NCI-H1048 (cell line): ENCODE measurements around the gene NPW.

Experiments
- DNase-seq: peaks from one replicate; lab custom pipeline; 2025; lab: John Stamatoyannopoulos, UW

The NPW gene

DNA sequence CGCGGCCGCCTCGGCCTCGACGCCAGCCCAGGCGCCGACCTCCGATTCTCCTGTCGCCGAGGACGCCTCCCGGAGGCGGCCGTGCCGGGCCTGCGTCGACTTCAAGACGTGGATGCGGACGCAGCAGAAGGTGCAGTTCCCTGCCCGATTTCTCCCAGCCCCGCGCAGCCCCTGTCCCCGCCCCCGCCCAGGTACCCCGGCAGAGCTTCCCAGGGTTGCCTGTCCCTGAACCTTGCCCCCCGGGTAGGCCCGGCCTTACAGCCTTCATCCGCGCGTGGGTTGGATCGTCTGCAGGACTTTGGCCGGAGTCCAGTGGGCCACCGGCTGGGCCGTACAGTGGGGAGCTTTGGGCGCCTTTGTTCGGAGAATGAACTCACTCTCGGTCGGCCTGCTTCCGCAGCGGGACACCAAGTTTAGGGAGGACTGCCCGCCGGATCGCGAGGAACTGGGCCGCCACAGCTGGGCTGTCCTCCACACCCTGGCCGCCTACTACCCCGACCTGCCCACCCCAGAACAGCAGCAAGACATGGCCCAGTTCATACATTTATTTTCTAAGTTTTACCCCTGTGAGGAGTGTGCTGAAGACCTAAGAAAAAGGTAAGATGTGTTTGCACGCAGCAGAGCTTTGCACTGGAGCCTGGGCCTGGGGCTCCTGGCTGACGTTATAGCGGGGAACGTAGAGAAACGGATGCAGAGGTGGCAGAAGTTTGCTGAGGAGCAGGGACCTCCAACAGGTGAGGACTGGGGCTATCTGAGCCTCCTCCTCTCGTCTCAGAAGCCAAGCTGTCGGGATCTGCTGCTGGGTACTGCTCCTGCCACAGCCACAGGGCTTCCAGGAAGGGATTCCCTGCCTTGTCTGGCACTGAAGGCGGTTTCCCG lies 35.0 kb upstream of the NPW start:
- no peak for DNase-seq

DNA sequence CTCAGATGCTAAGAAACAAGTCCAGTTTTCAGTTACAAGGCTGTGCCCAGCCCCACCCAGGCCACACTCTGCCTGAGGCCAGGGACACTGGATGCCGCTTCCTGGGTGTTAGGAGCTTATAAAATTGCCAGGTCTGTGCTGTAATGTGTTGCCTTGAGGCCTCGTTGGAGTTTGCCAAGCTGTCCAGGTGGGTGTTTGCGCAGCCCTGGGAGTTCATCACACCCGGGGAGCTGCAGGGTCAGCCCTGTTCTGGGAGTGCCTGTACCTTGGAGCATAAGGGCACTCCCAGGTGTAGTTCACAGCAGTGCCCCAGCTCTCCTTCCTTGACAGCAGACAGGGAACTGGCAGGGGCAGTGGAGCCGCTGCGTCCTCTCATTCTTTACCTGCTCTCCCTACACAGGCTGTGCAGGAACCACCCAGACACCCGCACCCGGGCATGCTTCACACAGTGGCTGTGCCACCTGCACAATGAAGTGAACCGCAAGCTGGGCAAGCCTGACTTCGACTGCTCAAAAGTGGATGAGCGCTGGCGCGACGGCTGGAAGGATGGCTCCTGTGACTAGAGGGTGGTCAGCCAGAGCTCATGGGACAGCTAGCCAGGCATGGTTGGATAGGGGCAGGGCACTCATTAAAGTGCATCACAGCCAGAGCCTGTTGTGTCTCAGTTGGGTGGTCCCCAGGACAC lies 34.0 kb upstream of the NPW start:
- DNase-seq: no peak

DNA sequence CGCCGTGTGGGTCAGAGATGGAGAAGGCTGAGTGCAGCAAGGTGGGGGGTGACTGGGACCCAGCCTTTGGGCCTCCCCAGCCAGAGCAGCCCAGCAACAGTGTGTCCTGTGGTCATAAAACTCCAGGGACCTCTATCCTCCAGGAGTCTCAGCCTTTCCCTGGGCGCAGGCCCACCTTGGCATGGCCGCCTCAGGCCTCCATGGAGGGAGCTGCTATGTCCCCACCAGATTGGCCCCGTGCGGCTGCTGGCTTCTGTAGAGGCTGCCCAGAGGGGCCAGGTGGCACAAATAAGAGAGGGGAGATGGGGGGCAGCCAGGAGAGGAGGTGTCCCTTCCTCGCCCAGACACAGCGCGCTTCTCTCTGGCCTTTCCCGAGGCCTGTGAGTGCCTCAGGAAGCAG lies 32.4 kb upstream of the NPW start:
- DNase-seq: no peak

DNA sequence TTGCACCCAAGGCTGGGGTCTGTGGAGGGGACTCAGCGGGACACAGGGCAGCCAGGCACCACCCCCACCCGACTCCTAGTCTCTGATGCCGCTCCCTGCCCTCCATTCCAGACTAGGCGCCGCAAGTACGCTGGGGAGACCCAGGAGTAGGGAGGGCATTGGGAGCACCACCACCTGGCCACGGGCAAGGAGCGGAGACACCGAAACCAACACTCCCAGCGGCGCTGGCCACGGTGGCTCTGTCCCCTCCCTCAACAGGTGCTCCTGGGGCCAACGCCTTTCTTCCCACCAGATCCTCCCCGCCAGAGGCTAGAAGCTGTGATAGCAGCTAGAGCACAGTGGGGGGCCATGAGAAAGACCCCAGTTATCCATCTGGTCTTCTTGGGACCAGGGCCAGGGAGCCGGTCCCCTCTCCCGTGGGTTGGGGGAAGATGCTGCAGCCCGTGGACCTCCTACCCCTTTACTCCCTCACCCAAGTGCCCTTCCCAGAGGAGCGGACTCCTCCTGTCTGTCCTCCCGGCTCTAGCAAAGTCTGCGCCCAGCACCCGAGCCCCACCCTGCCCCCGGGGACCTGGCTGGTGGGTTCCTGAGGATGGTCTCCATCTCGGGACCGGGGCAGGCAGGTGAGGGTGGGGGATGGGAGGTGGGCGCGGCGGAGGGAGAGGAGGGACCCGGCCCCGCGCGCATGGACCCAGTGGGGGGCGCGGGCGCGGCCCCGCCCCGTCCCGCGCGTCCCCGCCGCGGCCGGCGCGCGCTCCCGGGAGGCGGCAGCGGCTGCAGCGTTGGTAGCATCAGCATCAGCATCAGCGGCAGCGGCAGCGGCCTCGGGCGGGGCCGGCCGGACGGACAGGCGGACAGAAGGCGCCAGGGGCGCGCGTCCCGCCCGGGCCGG lies 30.1 kb upstream of the NPW start, which contains the start of gene SYNGR3:
Gene SYNGR3 (plus strand): TSS at position 762 of the 892 bp plus-strand sequence. CDS start 133 bp downstream, outside the sequence.
- DNase-seq: no peak

DNA sequence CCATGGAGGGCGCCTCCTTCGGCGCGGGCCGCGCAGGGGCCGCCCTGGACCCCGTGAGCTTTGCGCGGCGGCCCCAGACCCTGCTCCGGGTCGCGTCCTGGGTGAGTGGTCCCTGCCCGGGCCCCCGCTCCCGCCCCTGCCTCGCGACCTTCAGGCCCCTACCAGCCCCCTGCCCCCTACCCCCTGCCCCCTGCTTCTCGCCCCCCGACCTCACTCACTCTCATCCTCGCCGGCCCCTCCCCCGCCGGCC lies 29.6 kb upstream of the NPW start:
- DNase-seq: no peak

DNA sequence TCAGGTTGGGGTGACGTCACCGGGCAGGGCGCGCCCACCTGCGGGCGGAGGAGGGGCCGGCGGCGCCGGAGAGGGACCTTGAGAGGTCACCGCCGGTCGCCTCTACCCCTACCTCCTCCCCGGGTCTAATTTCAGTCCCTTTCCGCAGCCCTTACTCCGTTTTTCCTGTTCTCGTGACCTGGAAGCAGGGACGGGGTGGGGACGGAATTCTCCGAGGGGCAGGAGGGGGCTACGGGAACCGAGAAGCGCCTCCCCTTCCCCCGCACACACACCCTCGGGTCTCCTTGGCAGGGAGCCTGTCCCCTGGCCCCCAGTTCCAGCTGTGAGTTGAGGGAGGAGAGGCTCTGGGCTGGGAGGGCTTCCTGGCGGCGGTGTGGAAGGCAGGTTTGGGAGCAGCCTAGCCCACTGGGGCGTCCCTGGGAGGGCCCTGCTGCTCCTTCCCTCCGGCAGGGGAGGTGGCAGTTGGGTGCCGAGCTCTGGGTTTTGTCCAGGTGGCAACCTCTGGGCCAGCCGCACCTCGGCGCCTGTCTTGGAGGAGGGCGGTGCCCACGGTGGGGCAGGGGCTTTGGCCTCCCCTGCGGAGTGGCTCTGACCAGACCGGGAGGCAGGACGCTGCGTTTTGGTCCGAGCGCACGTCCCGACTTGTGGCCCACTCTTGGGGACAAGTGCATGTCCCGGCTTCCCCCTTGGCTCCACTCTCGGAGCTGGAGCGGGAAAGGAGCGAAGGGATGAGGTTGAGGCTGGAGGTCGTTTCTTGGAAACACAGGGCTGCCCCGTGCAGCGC lies 29.0 kb upstream of the NPW start:
- no peak for DNase-seq

DNA sequence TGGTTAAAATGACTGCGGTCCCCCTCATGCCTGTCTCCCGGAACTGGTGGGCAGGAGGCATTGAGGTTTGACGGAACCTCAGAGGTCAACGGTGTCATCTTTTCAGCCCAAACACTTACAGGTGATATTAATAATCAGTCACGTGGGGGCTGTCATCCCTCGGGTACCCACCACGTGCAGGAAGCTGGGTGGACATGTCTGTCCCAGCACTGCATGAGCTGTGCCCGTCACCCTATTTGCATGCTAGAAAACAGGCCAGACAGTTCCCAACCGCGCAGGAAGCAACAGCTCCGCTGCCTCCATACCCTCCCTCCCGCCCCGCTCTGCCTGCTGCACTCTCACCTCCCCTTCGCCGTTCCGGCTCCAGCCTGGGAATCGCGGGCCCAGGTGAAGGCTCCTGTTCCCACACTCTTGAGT lies 28.4 kb upstream of the NPW start:
- DNase-seq: no peak

DNA sequence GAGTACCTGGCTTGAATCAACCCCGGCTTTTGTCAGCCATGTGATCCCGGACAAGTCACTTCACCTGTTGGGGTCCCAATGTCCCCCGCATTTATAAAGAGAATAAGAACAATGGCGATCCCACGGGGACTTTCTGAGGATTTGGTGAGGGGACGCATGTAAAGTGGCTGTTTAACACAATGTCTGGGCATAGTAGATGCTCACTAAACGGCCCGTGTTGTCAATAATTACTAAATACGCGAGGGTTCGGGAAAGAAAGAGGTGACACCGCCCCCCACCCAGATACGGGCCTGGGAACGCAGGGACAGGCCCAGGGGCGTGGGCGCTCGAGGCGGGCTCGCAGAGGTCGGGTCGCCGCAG lies 28.0 kb upstream of the NPW start:
- DNase-seq: no peak

DNA sequence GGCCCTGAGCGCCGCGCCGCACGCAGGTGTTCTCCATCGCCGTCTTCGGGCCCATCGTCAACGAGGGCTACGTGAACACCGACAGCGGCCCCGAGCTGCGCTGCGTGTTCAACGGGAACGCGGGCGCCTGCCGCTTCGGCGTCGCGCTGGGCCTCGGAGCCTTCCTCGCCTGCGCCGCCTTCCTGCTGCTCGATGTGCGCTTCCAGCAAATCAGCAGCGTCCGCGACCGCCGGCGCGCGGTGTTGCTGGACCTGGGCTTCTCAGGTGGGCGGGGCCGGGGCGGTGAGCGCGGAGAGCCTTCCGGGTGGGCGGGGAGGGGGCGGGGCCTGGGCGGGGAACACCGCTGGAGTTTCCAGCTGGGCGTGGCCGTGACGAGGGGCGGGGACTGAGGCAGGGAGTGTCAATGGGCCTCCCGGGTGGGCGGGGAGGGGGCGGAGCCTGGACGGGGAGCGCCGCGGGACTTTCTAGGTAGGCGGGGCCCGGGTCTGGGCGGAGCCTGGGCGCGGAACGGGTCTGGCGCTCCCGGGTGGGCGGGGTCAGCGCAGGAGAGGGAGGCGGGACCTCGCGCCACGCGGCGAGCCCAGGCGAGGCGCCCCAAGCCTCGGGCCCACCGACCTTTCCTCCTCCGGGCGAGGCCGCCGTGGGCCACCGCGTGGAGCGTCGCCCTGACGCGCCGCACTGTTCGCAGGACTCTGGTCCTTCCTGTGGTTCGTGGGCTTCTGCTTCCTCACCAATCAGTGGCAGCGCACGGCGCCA lies 27.5 kb upstream of the NPW start:
- peak; percentile 63 for DNase-seq

DNA sequence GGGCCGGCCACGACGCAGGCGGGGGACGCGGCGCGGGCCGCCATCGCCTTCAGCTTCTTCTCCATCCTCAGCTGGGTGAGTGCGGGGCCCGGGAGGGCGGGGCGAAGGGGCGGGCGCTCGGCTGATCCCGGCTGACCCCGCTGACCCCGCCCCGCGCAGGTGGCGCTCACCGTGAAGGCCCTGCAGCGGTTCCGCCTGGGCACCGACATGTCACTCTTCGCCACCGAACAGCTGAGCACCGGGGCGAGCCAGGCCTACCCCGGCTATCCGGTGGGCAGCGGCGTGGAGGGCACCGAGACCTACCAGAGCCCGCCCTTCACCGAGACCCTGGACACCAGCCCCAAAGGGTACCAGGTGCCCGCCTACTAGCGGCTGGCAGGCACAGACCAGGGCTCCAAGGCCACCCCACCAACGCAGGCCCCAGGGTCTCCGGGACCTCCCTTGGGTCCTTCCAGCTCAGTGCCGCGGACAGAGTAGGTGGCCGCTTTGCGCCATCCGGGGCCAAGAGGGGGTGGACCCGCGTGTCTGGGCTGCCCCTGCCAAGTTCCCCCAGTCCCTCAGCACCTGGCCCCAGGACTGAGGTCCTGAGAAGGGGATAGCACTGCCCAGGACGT lies 26.8 kb upstream of the NPW start:
- DNase-seq: no peak

DNA sequence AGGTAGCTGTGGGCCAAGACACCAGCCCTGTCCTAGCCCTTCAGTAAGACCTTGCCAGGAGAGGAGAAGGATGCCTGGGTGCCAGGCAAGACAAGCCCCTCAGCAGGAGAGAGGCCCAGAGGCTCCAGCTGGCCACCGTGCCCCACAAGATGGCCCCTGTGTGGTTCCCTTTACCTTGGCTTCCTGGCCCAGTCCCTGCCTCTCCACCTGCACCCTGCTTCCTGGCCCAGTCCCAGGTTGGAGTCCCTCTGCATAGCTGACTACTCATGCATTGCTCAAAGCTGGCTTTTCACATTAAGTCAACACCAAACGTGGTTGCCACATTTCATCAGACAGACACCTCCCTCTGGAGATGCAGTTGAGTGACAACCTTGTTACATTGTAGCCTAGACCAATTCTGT lies 25.9 kb upstream of the NPW start:
- no peak for DNase-seq

DNA sequence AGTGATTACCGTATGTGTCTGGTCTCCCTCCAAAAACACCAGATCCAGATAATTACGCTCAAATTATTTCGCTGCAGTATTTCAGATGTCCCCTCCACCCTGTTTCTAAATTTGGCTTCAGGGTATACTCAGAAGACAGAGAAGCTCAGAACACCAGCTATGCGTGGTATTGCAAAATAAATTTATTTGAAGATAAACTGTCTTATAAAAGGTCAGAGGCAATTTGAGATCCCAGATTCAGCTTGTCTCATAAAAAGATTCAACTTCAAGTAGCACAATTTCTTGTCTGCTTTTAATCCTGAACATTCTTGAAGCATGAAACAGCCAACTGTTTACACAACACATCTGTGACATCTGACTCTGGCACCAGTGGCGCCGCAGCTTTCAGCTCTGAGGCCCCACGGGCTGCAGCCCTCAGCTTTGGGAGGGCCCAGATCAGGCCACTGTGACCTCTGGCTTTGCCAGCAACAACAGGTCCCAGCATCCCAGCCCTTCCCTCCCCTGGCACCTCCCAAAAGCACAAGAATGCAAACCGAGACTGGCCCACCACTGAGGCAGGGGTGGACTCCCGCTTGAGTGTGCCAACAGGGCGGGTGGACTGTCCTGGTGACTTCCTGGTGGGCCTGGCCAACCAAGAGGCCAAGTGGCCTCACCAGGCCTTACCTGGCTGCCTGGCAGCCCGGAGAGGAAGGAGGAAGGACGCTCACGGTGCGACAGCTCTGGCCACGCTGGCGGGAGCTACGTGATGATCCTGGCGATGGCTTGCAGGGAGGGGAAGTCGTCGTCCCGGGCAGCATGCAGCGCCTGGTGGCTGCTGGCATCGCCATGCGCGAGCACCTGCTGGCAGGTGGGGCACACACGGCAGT lies 21.9 kb upstream of the NPW start:
- no peak for DNase-seq

DNA sequence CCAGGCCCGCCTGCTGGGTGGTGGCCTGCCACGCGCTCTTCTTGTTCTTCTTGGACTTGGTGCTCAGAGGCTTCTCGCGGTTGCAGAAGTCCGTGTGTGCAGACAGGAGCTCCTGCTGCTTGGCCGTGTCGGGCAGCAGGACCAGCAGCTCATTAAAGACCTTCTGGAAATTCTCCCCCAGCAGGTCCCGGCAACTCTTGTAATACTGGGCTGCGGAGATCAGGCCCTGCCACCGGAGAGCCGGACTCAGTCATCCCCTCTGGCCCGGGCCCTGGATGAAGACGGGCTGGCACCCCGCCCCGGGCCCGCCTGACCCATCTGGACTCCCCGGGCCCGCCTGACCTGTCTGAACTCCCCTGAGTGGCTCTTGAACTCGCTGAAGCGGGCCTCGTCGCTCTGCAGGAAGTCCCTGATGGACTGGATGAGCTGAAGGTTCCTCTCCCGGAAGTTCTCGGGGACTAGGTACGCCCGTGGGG lies 21.2 kb upstream of the NPW start:
- no peak for DNase-seq

DNA sequence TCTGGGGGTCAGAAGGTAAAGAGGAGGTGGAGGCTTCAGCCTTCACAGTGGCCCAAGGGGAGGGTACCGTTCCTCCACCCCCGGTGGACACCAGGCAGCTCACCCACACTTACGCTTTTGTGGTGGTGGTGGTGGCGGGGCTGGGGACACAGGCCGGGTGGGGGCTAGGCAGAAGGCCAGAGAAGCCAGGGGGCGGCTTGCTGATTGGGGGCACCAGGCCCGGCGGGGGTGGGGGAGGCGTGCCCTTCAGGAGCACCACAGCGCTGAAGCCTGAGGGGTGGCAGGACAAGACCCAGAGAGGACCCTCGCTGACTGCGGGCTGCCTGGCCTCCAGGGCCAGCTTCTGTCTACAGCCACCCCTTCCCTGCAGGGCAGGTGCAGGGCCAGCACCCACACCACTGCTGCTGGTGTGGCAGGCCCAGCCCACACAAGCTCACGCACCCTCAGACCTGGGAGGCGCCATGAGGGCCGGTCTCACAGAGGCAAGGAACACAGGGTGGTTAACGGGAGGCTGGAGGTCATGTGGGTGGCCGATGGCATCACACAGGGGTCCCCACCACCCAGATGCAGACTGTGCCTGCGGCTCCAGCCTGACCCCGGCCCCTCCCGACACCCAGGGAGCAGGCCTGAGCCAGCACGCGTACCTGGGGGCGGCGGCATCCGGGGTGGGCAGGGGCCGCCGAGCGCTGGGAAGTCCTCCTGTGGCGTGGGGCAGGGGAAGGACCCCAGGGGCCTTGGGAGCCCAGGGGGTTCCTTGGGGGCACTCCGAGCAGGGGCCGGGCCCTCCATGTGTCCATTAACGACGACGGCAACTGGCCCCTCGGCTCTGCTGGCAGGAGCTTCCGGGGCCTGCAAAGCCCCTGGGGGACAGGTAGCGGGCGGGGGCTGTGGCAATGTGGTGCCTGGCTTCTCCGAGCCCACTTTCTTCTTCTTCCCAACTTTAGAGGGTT lies 20.5 kb upstream of the NPW start:
- no peak for DNase-seq

DNA sequence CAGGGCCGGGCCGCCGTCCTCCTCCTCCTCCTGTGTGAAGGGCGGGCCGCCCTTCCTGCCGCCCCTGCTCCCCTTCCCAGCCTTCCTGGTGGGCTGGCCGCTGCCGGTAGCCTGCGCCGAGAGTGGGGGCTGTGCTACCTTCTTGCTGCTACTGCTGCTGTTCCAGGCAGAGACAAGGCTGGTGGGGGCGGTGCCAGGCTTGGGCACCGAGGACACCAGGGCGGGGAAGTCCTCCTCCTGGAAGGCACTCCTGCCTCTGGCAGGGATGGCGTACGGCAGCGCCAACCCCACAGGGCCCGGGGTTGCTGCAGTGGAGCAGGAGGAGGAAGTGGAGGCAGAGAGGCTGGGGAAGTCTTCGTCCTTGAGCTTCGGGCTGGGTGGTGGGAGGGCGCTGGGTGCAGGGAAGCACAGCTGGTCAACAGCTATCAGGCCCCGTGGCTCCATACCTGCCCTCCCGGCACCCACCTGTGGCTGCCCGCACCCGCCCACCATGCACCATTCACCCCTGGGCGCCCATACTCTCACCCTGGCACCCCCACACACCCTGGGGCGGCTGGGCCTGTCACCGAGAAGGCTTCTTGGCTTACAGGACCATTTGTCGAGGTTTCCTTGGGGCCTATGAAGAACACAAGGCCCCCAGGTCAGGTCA lies 19.6 kb upstream of the NPW start:
- DNase-seq: no peak

DNA sequence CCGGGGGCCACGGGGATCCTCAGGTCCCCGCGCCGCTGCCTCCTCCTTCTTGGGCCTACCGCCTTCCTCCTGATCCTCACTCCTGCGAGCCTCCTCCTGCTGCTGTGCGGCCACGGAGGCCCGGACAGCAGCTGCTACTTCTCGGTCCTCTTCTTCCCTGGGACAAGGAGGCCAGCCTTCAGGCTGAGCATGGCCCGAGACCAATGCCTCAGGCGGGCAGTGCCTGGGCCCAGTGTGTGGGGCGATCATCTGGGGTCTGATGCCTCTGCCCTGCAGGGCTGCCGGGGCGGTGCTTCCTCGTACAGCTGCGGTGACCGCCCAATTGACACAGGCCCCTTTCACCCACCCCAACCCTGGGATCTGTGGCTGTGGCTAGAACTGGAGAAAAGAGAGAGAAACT lies 18.6 kb upstream of the NPW start:
- DNase-seq: no peak

DNA sequence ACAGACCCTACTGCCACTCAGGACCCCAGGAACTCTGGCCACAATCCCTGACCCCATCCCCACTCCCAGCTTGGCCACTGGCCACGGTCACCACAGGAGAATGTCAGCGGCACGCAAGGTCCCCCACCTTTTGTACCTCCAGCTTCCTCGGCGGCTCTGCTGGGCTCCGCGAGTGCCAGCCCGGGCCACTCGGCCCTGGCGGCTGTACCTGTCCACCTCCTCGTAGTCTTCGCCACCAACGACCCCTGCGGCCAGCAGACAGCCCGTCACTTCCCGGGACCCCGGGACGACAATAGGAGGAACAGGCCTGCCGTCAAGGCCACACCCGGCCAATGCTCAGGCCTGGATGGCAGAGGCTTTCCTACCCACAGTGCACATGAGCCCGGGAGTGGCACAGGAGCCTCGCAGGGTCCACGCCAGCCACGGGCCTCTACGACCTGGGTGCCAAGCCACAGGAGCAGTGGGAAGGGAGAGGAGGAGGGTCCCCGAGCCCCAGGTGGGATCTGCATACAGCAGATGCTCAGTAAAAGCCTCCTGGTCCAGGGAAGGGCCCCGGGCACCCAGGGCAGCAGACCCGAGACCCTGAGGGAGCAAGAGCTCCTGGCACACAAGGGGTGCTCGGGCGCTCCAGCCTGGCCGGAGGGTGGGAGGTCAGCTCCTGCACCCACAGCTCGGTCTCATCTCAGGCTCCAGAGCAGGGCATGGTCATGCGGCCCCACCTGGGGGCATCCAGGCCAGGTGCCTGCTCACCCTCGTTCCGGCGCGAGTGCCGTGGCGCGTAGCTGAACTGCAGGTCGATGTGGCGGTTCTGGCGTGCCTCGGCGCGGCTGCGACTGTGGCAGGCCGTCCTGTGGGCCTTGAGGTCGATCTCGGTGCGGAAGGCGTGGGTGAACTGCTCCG lies 17.9 kb upstream of the NPW start:
- no peak for DNase-seq
